ENCODE data around the gene LY6G6F. TPM values are rescaled to one million over a fixed set of nuclear protein-coding genes. Genes with fewer than 3 reads are reported as not detected.

The LY6G6F gene
- total and polyA plus RNA-seq, 2 donors (not counting 3 experiments of a cell fraction or from before 2014, with no cell fraction given) = not detected

GRCh38 chr6:31705931-31706330 is 735 bp upstream of the LY6G6F start:
- no peaks in the 10 kb centered on the region for H3K36me3 ChIP-seq (ENCODE audit: control insufficient read depth in 2 of 2, extremely low read depth in 1 of 2, insufficient read depth in 2 of 2, low read length in 2 of 2)
- TF ChIP-seq GATA2 (IDR thresholded peaks at IDR 0.05; ENCODE audit: insufficient read depth, insufficient read length, low read depth, low read length) = no peak
- TF ChIP-seq JUN (IDR thresholded peaks at IDR 0.05; ENCODE audit: borderline replicate concordance, insufficient read depth, insufficient read length, low read depth) = no peak
- TF ChIP-seq POLR2A (IDR thresholded peaks at IDR 0.05; ENCODE audit: low read depth, low read length) = no peak
- TF ChIP-seq EZH2 (IDR thresholded peaks at IDR 0.05; ENCODE audit: borderline replicate concordance, low read depth, low read length, severe bottlenecking) = no peak
- TF ChIP-seq POLR2AphosphoS5 (IDR thresholded peaks at IDR 0.05; ENCODE audit: insufficient read depth, low read depth, low read length) = no peak
- TF ChIP-seq FOS (IDR thresholded peaks at IDR 0.05; ENCODE audit: borderline replicate concordance, insufficient read depth, low read length) = no peak
- no peak for TF ChIP-seq MYC (IDR thresholded peaks at IDR 0.05; ENCODE audit: low read depth, low read length)
- TF ChIP-seq CTCF (IDR thresholded peaks at IDR 0.05; ENCODE audit: extremely low read depth in 1 of 2, insufficient read depth in 1 of 2, low read depth in 1 of 2, low read length in 2 of 2) = no peak
- TF ChIP-seq MAX (IDR thresholded peaks at IDR 0.05; ENCODE audit: insufficient read depth, insufficient read length) = no peak
- H3K4me1 ChIP-seq (ENCODE audit: control insufficient read depth, extremely low read depth, insufficient read depth, low read length) = peaks cover 15% of the 10 kb centered on the region
- no peak for DNase-seq (ENCODE audit: low read depth, low spot score)
- H4K20me1 ChIP-seq (replicated peaks; ENCODE audit: control insufficient read depth, extremely low read depth, insufficient read depth, low read length) = no peaks in the 10 kb centered on the region
- intact Hi-C loops (cut with micrococcal nuclease) = no loop called here
- FAIRE-seq = no peak
- BruUV-seq (replicated peaks) = no TSS peak
- H3K79me2 ChIP-seq (ENCODE audit: control insufficient read depth, insufficient read depth, low read length) = peaks cover 18% of the 10 kb centered on the region
- no peaks in the 10 kb centered on the region for H3K27me3 ChIP-seq (ENCODE audit: control insufficient read depth in 2 of 2, insufficient read depth in 2 of 2, low read length in 2 of 2)
- H3K9me3 ChIP-seq (replicated peaks; ENCODE audit: control insufficient read depth, insufficient read depth, low read length) = no peaks in the 10 kb centered on the region
- H3K9ac ChIP-seq (replicated peaks; ENCODE audit: extremely low read depth, insufficient read depth, low read length) = no peak overlapping the region
- no peak overlapping the region for H3K4me2 ChIP-seq (ENCODE audit: insufficient read depth, low read length)
- H3K4me3 ChIP-seq (replicated peaks in 1 of 3; ENCODE audit: insufficient read depth in 1 of 3, low read depth in 1 of 3, low read length in 3 of 3) = no peak overlapping the region
- no peak overlapping the region for H3K27ac ChIP-seq (ENCODE audit: insufficient read depth, low read depth, low read length)
- no peak overlapping the region for H2AFZ ChIP-seq (ENCODE audit: low read depth, low read length)
- no peaks in the 10 kb centered on the region for H3K9me1 ChIP-seq (replicated peaks; ENCODE audit: control insufficient read depth, extremely low read depth, insufficient read depth, low read length)
- POLR2A ChIA-PET = interaction anchor here (0.6 kb wide), 2 partner anchors 24 to 253 kb away, joined by 4 to 9 read pairs; partner anchors contain the start of gene SKIC2
- dilution Hi-C loops (cut with MboI; ENCODE audit: extremely low pct_ligation_motif_present, low sequenced_read_pairs) = no loop called here
- CTCF ChIA-PET = no interaction called here

Data from endothelial cell of umbilical vein (primary cell).